ENCODE results near the gene ANKRD27. TPM values are rescaled to one million over a fixed set of nuclear protein-coding genes. Genes with fewer than 3 reads are reported as not detected.

Gene ANKRD27
- total and polyA plus RNA-seq, 7 donors = 6.3 to 43.3 (median 16.9) TPM

GRCh38 chr19:32638625-32639024 lies 36.4 kb downstream of the ANKRD27 start:
- Histone ChIP-seq H3K27me3 (ENCODE audit: insufficient read depth in 3 of 3, low read length in 2 of 3) (no peaks in the 10 kb centered on the region), H3K4me3 (no peak overlapping the region), H3K36me3 (ENCODE audit: insufficient read depth in 1 of 2, low read depth in 1 of 2) (peaks cover 0 to 95% of the 10 kb centered on the region in 2 donors), H3K27ac (no peak overlapping the region), H3K4me1 (no peaks in the 10 kb centered on the region), H3K9me3 (no peaks in the 10 kb centered on the region)
- ATAC-seq (no peak), DNase-seq (no peak)
- intact Hi-C loops (cut with DNase I) = no loop called here
- 93 to 97% (median 94%) methylated on average over 13 of the region's 13 CpGs for WGBS, 3 donors
- TF ChIP-seq CTCF (IDR thresholded peaks at IDR 0.05) = no peak

GRCh38 chr19:32637480-32637879 lies 37.5 kb downstream of the ANKRD27 start:
- no peaks in the 10 kb centered on the region for H3K9me3 ChIP-seq
- TF ChIP-seq CTCF (IDR thresholded peaks at IDR 0.05) = no peak
- H3K4me3 ChIP-seq = no peak overlapping the region
- ATAC-seq (no peak), DNase-seq (no peak)
- H3K27ac ChIP-seq = no peak overlapping the region
- H3K4me1 ChIP-seq = no peaks in the 10 kb centered on the region
- H3K27me3 ChIP-seq (ENCODE audit: insufficient read depth in 3 of 3, low read length in 2 of 3) = no peaks in the 10 kb centered on the region
- 84 to 91% (median 86%) methylated on average over 14 of the region's 14 CpGs for WGBS, 3 donors
- H3K36me3 ChIP-seq (ENCODE audit: insufficient read depth in 1 of 2, low read depth in 1 of 2) = peaks cover 0 to 94% of the 10 kb centered on the region in 2 donors
- intact Hi-C loops (cut with DNase I) = no loop called here

- Histone ChIP-seq H3K4me1 (no peaks in the 10 kb centered on the region), H3K27me3 (ENCODE audit: insufficient read depth in 3 of 3, low read length in 2 of 3) (no peaks in the 10 kb centered on the region), H3K27ac (no peak overlapping the region), H3K36me3 (ENCODE audit: insufficient read depth in 1 of 2, low read depth in 1 of 2) (peaks cover 0 to 92% of the 10 kb centered on the region in 2 donors), H3K4me3 (no peak overlapping the region), H3K9me3 (no peaks in the 10 kb centered on the region)
- WGBS, 3 donors = 88 to 93% (median 89%) methylated on average over 15 of the region's 15 CpGs
- TF ChIP-seq CTCF (IDR thresholded peaks at IDR 0.05) = no peak
- DNase-seq = no peak
- ATAC-seq = peak in 2 of 4 donors; percentile 30 to 34
- intact Hi-C loops (cut with DNase I) = no loop called here
These were observed 43.6 kb downstream of the ANKRD27 start for GRCh38 chr19:32631381-32631780.

GRCh38 chr19:32630338-32630737 lies 44.6 kb downstream of the ANKRD27 start:
- peaks cover 0 to 92% of the 10 kb centered on the region in 2 donors for H3K36me3 ChIP-seq (ENCODE audit: insufficient read depth in 1 of 2, low read depth in 1 of 2)
- H3K27me3 ChIP-seq (ENCODE audit: insufficient read depth in 3 of 3, low read length in 2 of 3) = no peaks in the 10 kb centered on the region
- intact Hi-C loops (cut with DNase I) = no loop called here
- WGBS, 3 donors = 83 to 86% (median 85%) methylated on average over 13 to 14 of the region's 14 CpGs
- DNase-seq = no peak
- TF ChIP-seq CTCF (IDR thresholded peaks at IDR 0.05) = no peak
- no peak overlapping the region for H3K27ac ChIP-seq
- no peak overlapping the region for H3K4me3 ChIP-seq
- H3K4me1 ChIP-seq = no peaks in the 10 kb centered on the region
- no peak for ATAC-seq
- no peaks in the 10 kb centered on the region for H3K9me3 ChIP-seq

GRCh38 chr19:32627714-32628270 lies 47.2 kb downstream of the ANKRD27 start:
- Histone ChIP-seq H3K9me3 (no peaks in the 10 kb centered on the region), H3K4me1 (no peaks in the 10 kb centered on the region), H3K36me3 (ENCODE audit: insufficient read depth in 1 of 2, low read depth in 1 of 2) (peaks cover 0 to 98% of the 10 kb centered on the region in 2 donors), H3K27ac (no peak overlapping the region), H3K27me3 (ENCODE audit: insufficient read depth in 3 of 3, low read length in 2 of 3) (no peaks in the 10 kb centered on the region), H3K4me3 (no peak overlapping the region)
- intact Hi-C loops (cut with DNase I) = no loop called here
- TF ChIP-seq CTCF (IDR thresholded peaks at IDR 0.05) = no peak
- peak in 1 of 4 donors; percentile 29 for ATAC-seq
- DNase-seq = no peak
- WGBS, 3 donors = 78 to 83% (median 83%) methylated on average over 15 of the region's 15 CpGs

Data from psoas muscle (tissue), 8 donors.